ENCODE results near the gene KIF26A. TPM values are rescaled to one million over a fixed set of nuclear protein-coding genes. Genes with fewer than 3 reads are reported as not detected.

The KIF26A gene
- polyA plus RNA-seq, 3 donors from 2014 or later = not detected

GRCh38 chr14:104177411-104177810, 39.0 kb downstream of the KIF26A start:
- no peak for DNase-seq
- H3K27ac Mint-ChIP-seq = no peak overlapping the region
- H3K27me3 Mint-ChIP-seq (ENCODE audit: low read depth in 3 of 3) = no peaks in the 10 kb centered on the region
- no peak overlapping the region for H3K4me3 Mint-ChIP-seq
- no peaks in the 10 kb centered on the region for H3K4me1 Mint-ChIP-seq
- no peaks in the 10 kb centered on the region for H3K9me3 Mint-ChIP-seq
- no peaks in the 10 kb centered on the region for H3K36me3 Mint-ChIP-seq

- Mint-ChIP-seq H3K9me3 (no peaks in the 10 kb centered on the region), H3K4me3 (no peak overlapping the region), H3K27me3 (ENCODE audit: low read depth in 3 of 3) (no peaks in the 10 kb centered on the region), H3K27ac (no peak overlapping the region), H3K4me1 (no peaks in the 10 kb centered on the region), H3K36me3 (no peaks in the 10 kb centered on the region)
- DNase-seq = no peak
Observed at GRCh38 chr14:104178279-104178678, 39.9 kb downstream of the KIF26A start.

- no peak overlapping the region for H3K27ac Mint-ChIP-seq
- H3K4me1 Mint-ChIP-seq = no peaks in the 10 kb centered on the region
- DNase-seq = no peak
- H3K4me3 Mint-ChIP-seq = no peak overlapping the region
- H3K36me3 Mint-ChIP-seq = no peaks in the 10 kb centered on the region
- H3K9me3 Mint-ChIP-seq = no peaks in the 10 kb centered on the region
- H3K27me3 Mint-ChIP-seq (ENCODE audit: low read depth in 3 of 3) = no peaks in the 10 kb centered on the region
Observed at GRCh38 chr14:104179126-104179525, 40.7 kb downstream of the KIF26A start.

GRCh38 chr14:104179564-104180129, 41.3 kb downstream of the KIF26A start:
- Mint-ChIP-seq H3K27ac (no peak overlapping the region), H3K4me1 (no peaks in the 10 kb centered on the region), H3K9me3 (no peaks in the 10 kb centered on the region), H3K4me3 (no peak overlapping the region), H3K36me3 (no peaks in the 10 kb centered on the region), H3K27me3 (ENCODE audit: low read depth in 3 of 3) (no peaks in the 10 kb centered on the region)
- DNase-seq = no peak

- H3K27me3 Mint-ChIP-seq (ENCODE audit: low read depth in 3 of 3) = no peaks in the 10 kb centered on the region
- no peak overlapping the region for H3K4me3 Mint-ChIP-seq
- no peaks in the 10 kb centered on the region for H3K9me3 Mint-ChIP-seq
- no peaks in the 10 kb centered on the region for H3K4me1 Mint-ChIP-seq
- no peak for DNase-seq
- no peaks in the 10 kb centered on the region for H3K36me3 Mint-ChIP-seq
- no peak overlapping the region for H3K27ac Mint-ChIP-seq
Observed at GRCh38 chr14:104180561-104181165, 42.3 kb downstream of the KIF26A start.

- Mint-ChIP-seq H3K9me3 (no peaks in the 10 kb centered on the region), H3K27me3 (ENCODE audit: low read depth in 3 of 3) (no peaks in the 10 kb centered on the region), H3K36me3 (no peaks in the 10 kb centered on the region), H3K4me1 (no peaks in the 10 kb centered on the region), H3K4me3 (no peak overlapping the region), H3K27ac (no peak overlapping the region)
- no peak for DNase-seq
Observed at GRCh38 chr14:104181761-104182530, 43.6 kb downstream of the KIF26A start.

- Mint-ChIP-seq H3K36me3 (no peaks in the 10 kb centered on the region), H3K4me3 (no peak overlapping the region), H3K9me3 (no peaks in the 10 kb centered on the region), H3K27me3 (ENCODE audit: low read depth in 3 of 3) (peaks cover 0 to 1% (median 0%) of the 10 kb centered on the region in 3 donors), H3K4me1 (no peaks in the 10 kb centered on the region), H3K27ac (no peak overlapping the region)
- DNase-seq = no peak
Observed at GRCh38 chr14:104182857-104183425, 44.6 kb downstream of the KIF26A start.

GRCh38 chr14:104183796-104184195, 45.4 kb downstream of the KIF26A start:
- Mint-ChIP-seq H3K9me3 (no peaks in the 10 kb centered on the region), H3K4me3 (no peak overlapping the region), H3K36me3 (no peaks in the 10 kb centered on the region), H3K4me1 (no peaks in the 10 kb centered on the region), H3K27me3 (ENCODE audit: low read depth in 3 of 3) (peaks cover 0 to 1% (median 0%) of the 10 kb centered on the region in 3 donors), H3K27ac (no peak overlapping the region)
- no peak for DNase-seq

GRCh38 chr14:104184506-104184905, 46.1 kb downstream of the KIF26A start:
- no peak for DNase-seq
- no peaks in the 10 kb centered on the region for H3K36me3 Mint-ChIP-seq
- H3K4me1 Mint-ChIP-seq = no peaks in the 10 kb centered on the region
- no peaks in the 10 kb centered on the region for H3K9me3 Mint-ChIP-seq
- H3K4me3 Mint-ChIP-seq = no peak overlapping the region
- H3K27ac Mint-ChIP-seq = no peak overlapping the region
- peaks cover 0 to 1% (median 1%) of the 10 kb centered on the region in 3 donors for H3K27me3 Mint-ChIP-seq (ENCODE audit: low read depth in 3 of 3)

GRCh38 chr14:104184911-104185499, 46.6 kb downstream of the KIF26A start:
- no peaks in the 10 kb centered on the region for H3K4me1 Mint-ChIP-seq
- H3K27ac Mint-ChIP-seq = no peak overlapping the region
- no peak overlapping the region for H3K4me3 Mint-ChIP-seq
- peaks cover 0 to 2% (median 1%) of the 10 kb centered on the region in 3 donors for H3K27me3 Mint-ChIP-seq (ENCODE audit: low read depth in 3 of 3)
- DNase-seq = no peak
- no peaks in the 10 kb centered on the region for H3K36me3 Mint-ChIP-seq
- no peaks in the 10 kb centered on the region for H3K9me3 Mint-ChIP-seq

- Mint-ChIP-seq H3K36me3 (no peaks in the 10 kb centered on the region), H3K27me3 (ENCODE audit: low read depth in 3 of 3) (peaks cover 0 to 2% (median 1%) of the 10 kb centered on the region in 3 donors), H3K27ac (no peak overlapping the region), H3K4me3 (no peak overlapping the region), H3K9me3 (no peaks in the 10 kb centered on the region), H3K4me1 (no peaks in the 10 kb centered on the region)
- no peak for DNase-seq
Observed at GRCh38 chr14:104185916-104186495, 47.6 kb downstream of the KIF26A start.

- peaks cover 1 to 2% (median 1%) of the 10 kb centered on the region in 3 donors for H3K27me3 Mint-ChIP-seq (ENCODE audit: low read depth in 3 of 3)
- H3K9me3 Mint-ChIP-seq = no peaks in the 10 kb centered on the region
- no peak overlapping the region for H3K4me3 Mint-ChIP-seq
- H3K36me3 Mint-ChIP-seq = no peaks in the 10 kb centered on the region
- H3K4me1 Mint-ChIP-seq = no peaks in the 10 kb centered on the region
- no peak overlapping the region for H3K27ac Mint-ChIP-seq
- no peak for DNase-seq
Observed at GRCh38 chr14:104186575-104186974, 48.2 kb downstream of the KIF26A start.

- H3K27me3 Mint-ChIP-seq (ENCODE audit: low read depth in 3 of 3) = peaks cover 1 to 2% (median 1%) of the 10 kb centered on the region in 3 donors
- H3K9me3 Mint-ChIP-seq = no peaks in the 10 kb centered on the region
- H3K4me1 Mint-ChIP-seq = no peaks in the 10 kb centered on the region
- H3K27ac Mint-ChIP-seq = no peak overlapping the region
- H3K4me3 Mint-ChIP-seq = no peak overlapping the region
- no peak for DNase-seq
- H3K36me3 Mint-ChIP-seq = no peaks in the 10 kb centered on the region
Observed at GRCh38 chr14:104187121-104187889, 48.9 kb downstream of the KIF26A start.
